ENCODE results near the gene RND1. TPM values are rescaled to one million over a fixed set of nuclear protein-coding genes. Genes with fewer than 3 reads are reported as not detected.

The RND1 gene
- total RNA-seq = 3.9 TPM in 2 replicates

GRCh38 chr12:48865281-48866051 is at the start of gene RND1:
TSS of gene RND1 (minus strand) at chr12:48865870. CDS start at chr12:48865767, 103 bp downstream.

GRCh38 chr12:48851883-48852733 is 13.6 kb downstream of the RND1 start, which contains the start of gene DDX23:
TSS of gene DDX23 (minus strand) at chr12:48852163. CDS start at chr12:48845782, 6,381 bp downstream.

GRCh38 chr12:48817873-48818830 is 47.5 kb downstream of the RND1 start, which contains the start of gene CACNB3:
TSS of gene CACNB3 (plus strand) at chr12:48818496. CDS start at chr12:48818930, 434 bp downstream.

Small RNA genes within 50 kb of the gene (small RNA-seq; reads per million reads assigned to genes)
- gene AC073610.1 (not detected), gene RF00019 (not detected), gene RNU6-600P (not detected)

Other genes with a start within 250 kb of the RND1 start
- 49.2 and 62.1 TPM in 2 replicates for gene KANSL2, start 183.6 kb downstream of the RND1 start, total RNA-seq
- gene CCNT1, start 149.2 kb downstream of the RND1 start, total RNA-seq = 34.9 and 43.1 TPM in 2 replicates
- 30.6 and 40.2 TPM in 2 replicates for gene ADCY6, start 76.8 kb downstream of the RND1 start, total RNA-seq
- gene CACNB3, start 47.4 kb downstream of the RND1 start, total RNA-seq = 26.1 and 34.0 TPM in 2 replicates
- 51.7 and 63.4 TPM in 2 replicates for gene DDX23, start 13.7 kb downstream of the RND1 start, total RNA-seq
- gene FKBP11, start 59.6 kb upstream of the RND1 start, total RNA-seq = 19.1 and 23.8 TPM in 2 replicates
- gene ARF3, start 91.6 kb upstream of the RND1 start, total RNA-seq = 83.0 and 115 TPM in 2 replicates
- 0.10 and 0.33 TPM in 2 replicates for gene WNT10B, start 105.9 kb upstream of the RND1 start, total RNA-seq
- gene WNT1, start 112.5 kb upstream of the RND1 start, total RNA-seq = not detected in 2 replicates
- gene DDN, start 133.5 kb upstream of the RND1 start, total RNA-seq = 0.19 and 0.65 TPM in 2 replicates
- 58.9 and 74.1 TPM in 2 replicates for gene PRKAG1, start 152.9 kb upstream of the RND1 start, total RNA-seq
- gene KMT2D, start 194.9 kb upstream of the RND1 start, total RNA-seq = 45.7 and 68.0 TPM in 2 replicates
- gene RHEBL1, start 204.1 kb upstream of the RND1 start, total RNA-seq = 0.33 and 1.3 TPM in 2 replicates
- gene DHH, start 228.9 kb upstream of the RND1 start, total RNA-seq = 1.9 and 2.3 TPM in 2 replicates
- gene LMBR1L, start 245.0 kb upstream of the RND1 start, total RNA-seq = 72.9 and 91.5 TPM in 2 replicates

All from vein endothelial cell (primary cell).